ENCODE measurements around the gene ROPN1L. TPM values are rescaled to one million over a fixed set of nuclear protein-coding genes. Genes with fewer than 3 reads are reported as not detected.

Gene ROPN1L
- total RNA-seq, 1 experiment from 2014 or later, result 0.66 TPM

DNA sequence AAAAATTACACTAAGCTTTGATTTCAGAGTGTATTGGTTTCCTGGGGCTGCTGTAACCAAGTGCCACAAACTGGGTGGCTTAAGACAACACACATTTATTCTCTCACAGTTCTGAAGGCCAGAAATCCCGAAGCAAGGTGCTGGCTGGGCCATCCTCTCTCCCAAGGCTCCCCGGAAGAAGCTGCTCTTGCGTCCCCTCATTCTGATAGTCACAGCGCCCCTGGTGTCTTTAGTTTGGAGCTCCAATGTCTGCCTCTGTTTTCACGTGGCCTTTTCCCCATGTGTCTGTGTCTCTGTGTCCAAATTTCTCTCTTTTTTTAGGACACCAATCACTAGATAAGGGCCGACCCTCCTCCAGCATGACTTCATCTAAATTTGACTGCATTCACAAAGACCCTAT, 56.7 kb downstream of the ROPN1L start:
- intact Hi-C loops (cut with micrococcal nuclease), result no loop called here
- POLR2A ChIA-PET, result interaction anchor here (2.5 kb wide), 1 partner anchor 9 kb away, joined by 5 read pairs; no protein-coding TSS in a partner anchor
- DNase-seq (ENCODE audit: low read depth, low spot score) (no peak), ATAC-seq (peak; percentile 71)
- H3K4me3 ChIP-seq (replicated peaks in 1 of 2; ENCODE audit: low read depth in 1 of 2, low read length in 2 of 2), result no peak overlapping the region
- no peak overlapping the region for H3K4me2 ChIP-seq (ENCODE audit: low read length)
- H3K9ac ChIP-seq (ENCODE audit: low read length), result no peak overlapping the region
- TF ChIP-seq, protein P1, sequence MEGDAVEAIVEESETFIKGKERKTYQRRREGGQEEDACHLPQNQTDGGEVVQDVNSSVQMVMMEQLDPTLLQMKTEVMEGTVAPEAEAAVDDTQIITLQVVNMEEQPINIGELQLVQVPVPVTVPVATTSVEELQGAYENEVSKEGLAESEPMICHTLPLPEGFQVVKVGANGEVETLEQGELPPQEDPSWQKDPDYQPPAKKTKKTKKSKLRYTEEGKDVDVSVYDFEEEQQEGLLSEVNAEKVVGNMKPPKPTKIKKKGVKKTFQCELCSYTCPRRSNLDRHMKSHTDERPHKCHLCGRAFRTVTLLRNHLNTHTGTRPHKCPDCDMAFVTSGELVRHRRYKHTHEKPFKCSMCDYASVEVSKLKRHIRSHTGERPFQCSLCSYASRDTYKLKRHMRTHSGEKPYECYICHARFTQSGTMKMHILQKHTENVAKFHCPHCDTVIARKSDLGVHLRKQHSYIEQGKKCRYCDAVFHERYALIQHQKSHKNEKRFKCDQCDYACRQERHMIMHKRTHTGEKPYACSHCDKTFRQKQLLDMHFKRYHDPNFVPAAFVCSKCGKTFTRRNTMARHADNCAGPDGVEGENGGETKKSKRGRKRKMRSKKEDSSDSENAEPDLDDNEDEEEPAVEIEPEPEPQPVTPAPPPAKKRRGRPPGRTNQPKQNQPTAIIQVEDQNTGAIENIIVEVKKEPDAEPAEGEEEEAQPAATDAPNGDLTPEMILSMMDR (IDR thresholded peaks at IDR 0.05 in 2 of 3, conservative IDR thresholded peaks at IDR 0.05 in 1 of 3; ENCODE audit: borderline replicate concordance in 1 of 3, insufficient read depth in 1 of 3, low read depth in 2 of 3, low read length in 2 of 3), result peak in 2 of 3 experiments; percentile 34 to 37; a peak in 3 of 6 replicates
- TF ChIP-seq SIN3A (IDR thresholded peaks at IDR 0.05; ENCODE audit: low read depth), result no peak
- BruUV-seq (replicated peaks), result no TSS peak
- H3K9me2 ChIP-seq (ENCODE audit: insufficient read depth), result no peaks in the 10 kb centered on the region
- H3K36me3 ChIP-seq (ENCODE audit: control insufficient read depth in 1 of 2, insufficient read depth in 2 of 2, low read length in 2 of 2), result no peaks in the 10 kb centered on the region
- H3K79me2 ChIP-seq (ENCODE audit: insufficient read depth, low read length), result no peaks in the 10 kb centered on the region
- H3K27me3 ChIP-seq (ENCODE audit: insufficient read depth, low read length), result no peaks in the 10 kb centered on the region
- H2AFZ ChIP-seq (ENCODE audit: low read depth, low read length, poor library complexity, severe bottlenecking), result no peak overlapping the region
- no peak overlapping the region for H3K27ac ChIP-seq (ENCODE audit: low read depth, low read length)
- peaks cover 0 to 14% of the 10 kb centered on the region in 2 experiments; a peak in 2 of 4 replicates for H3K4me1 ChIP-seq (ENCODE audit: control insufficient read depth in 1 of 2, insufficient read depth in 2 of 2, low read length in 2 of 2)
- H4K20me1 ChIP-seq (ENCODE audit: insufficient read depth), result no peaks in the 10 kb centered on the region
- RAD21 ChIA-PET (ENCODE audit: low non-redundant PET in 1 of 2, low total read pairs in 2 of 2, uncharacterized antibody in 2 of 2, unreplicated experiment in 2 of 2), result no interaction called here
- CTCF ChIA-PET, result interaction anchor here (1.2 kb wide), 1 partner anchor 9 kb away, joined by 7 read pairs; no protein-coding TSS in a partner anchor
- H3K9me3 ChIP-seq (ENCODE audit: control insufficient read depth in 1 of 2, insufficient read depth in 1 of 2, low read depth in 1 of 2, low read length in 2 of 2), result no peaks in the 10 kb centered on the region

DNA sequence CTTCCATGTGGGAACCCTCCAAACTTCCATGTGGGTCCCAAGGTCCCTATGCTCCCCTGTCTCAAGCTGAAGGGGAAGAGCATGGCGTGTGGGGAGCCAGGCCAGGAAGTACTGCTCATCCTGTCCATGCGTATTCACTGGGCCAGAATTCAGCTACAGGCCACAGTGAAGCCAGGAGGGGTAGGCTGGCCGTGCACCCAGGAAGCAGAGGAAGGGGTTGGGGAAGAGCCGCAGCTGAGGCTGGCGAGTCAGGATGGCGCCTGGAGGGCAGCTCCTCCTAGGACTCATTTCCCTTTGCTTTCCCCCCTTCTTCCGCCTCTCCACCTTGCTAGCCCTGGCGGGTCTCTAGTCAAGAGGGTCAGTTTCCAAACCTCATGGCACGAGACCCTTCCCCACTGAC, 57.4 kb downstream of the ROPN1L start:
- no peak overlapping the region for H3K27ac ChIP-seq (ENCODE audit: low read depth, low read length)
- POLR2A ChIA-PET, result interaction anchor here (2.5 kb wide), 1 partner anchor 10 kb away, joined by 5 read pairs; no protein-coding TSS in a partner anchor
- H3K27me3 ChIP-seq (ENCODE audit: insufficient read depth, low read length), result no peaks in the 10 kb centered on the region
- intact Hi-C loops (cut with micrococcal nuclease), result no loop called here
- no TSS peak for BruUV-seq (replicated peaks)
- H3K4me3 ChIP-seq (replicated peaks in 1 of 2; ENCODE audit: low read depth in 1 of 2, low read length in 2 of 2), result no peak overlapping the region
- no peaks in the 10 kb centered on the region for H3K9me2 ChIP-seq (ENCODE audit: insufficient read depth)
- H3K9ac ChIP-seq (ENCODE audit: low read length), result no peak overlapping the region
- no peak overlapping the region for H3K4me2 ChIP-seq (ENCODE audit: low read length)
- H3K36me3 ChIP-seq (ENCODE audit: control insufficient read depth in 1 of 2, insufficient read depth in 2 of 2, low read length in 2 of 2), result no peaks in the 10 kb centered on the region
- no peak for ATAC-seq
- DNase-seq (ENCODE audit: low read depth, low spot score), result no peak
- RAD21 ChIA-PET (ENCODE audit: low non-redundant PET in 1 of 2, low total read pairs in 2 of 2, uncharacterized antibody in 2 of 2, unreplicated experiment in 2 of 2), result no interaction called here
- H3K79me2 ChIP-seq (ENCODE audit: insufficient read depth, low read length), result no peaks in the 10 kb centered on the region
- H2AFZ ChIP-seq (ENCODE audit: low read depth, low read length, poor library complexity, severe bottlenecking), result no peak overlapping the region
- no peaks in the 10 kb centered on the region for H3K9me3 ChIP-seq (ENCODE audit: control insufficient read depth in 1 of 2, insufficient read depth in 1 of 2, low read depth in 1 of 2, low read length in 2 of 2)
- CTCF ChIA-PET, result no interaction called here
- no peaks in the 10 kb centered on the region for H4K20me1 ChIP-seq (ENCODE audit: insufficient read depth)
- H3K4me1 ChIP-seq (ENCODE audit: control insufficient read depth in 1 of 2, insufficient read depth in 2 of 2, low read length in 2 of 2), result peaks cover under 1 to 17% of the 10 kb centered on the region in 2 experiments; a peak in 3 of 4 replicates
- TF ChIP-seq EZH2 (IDR thresholded peaks at IDR 0.05), result no peak
- TF ChIP-seq JUND (IDR thresholded peaks at IDR 0.05), result no peak
- TF ChIP-seq, protein P1 (IDR thresholded peaks at IDR 0.05 in 2 of 3, conservative IDR thresholded peaks at IDR 0.05 in 1 of 3; ENCODE audit: borderline replicate concordance in 1 of 3, insufficient read depth in 1 of 3, low read depth in 2 of 3, low read length in 2 of 3), result no peak
- no peak for TF ChIP-seq SIN3A (IDR thresholded peaks at IDR 0.05; ENCODE audit: low read depth)
- TF ChIP-seq, protein P2, sequence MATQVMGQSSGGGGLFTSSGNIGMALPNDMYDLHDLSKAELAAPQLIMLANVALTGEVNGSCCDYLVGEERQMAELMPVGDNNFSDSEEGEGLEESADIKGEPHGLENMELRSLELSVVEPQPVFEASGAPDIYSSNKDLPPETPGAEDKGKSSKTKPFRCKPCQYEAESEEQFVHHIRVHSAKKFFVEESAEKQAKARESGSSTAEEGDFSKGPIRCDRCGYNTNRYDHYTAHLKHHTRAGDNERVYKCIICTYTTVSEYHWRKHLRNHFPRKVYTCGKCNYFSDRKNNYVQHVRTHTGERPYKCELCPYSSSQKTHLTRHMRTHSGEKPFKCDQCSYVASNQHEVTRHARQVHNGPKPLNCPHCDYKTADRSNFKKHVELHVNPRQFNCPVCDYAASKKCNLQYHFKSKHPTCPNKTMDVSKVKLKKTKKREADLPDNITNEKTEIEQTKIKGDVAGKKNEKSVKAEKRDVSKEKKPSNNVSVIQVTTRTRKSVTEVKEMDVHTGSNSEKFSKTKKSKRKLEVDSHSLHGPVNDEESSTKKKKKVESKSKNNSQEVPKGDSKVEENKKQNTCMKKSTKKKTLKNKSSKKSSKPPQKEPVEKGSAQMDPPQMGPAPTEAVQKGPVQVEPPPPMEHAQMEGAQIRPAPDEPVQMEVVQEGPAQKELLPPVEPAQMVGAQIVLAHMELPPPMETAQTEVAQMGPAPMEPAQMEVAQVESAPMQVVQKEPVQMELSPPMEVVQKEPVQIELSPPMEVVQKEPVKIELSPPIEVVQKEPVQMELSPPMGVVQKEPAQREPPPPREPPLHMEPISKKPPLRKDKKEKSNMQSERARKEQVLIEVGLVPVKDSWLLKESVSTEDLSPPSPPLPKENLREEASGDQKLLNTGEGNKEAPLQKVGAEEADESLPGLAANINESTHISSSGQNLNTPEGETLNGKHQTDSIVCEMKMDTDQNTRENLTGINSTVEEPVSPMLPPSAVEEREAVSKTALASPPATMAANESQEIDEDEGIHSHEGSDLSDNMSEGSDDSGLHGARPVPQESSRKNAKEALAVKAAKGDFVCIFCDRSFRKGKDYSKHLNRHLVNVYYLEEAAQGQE (IDR thresholded peaks at IDR 0.05; ENCODE audit: low read depth), result no peak
- TF ChIP-seq ELF1 (IDR thresholded peaks at IDR 0.05; ENCODE audit: borderline replicate concordance, low read depth), result no peak
- no peak for TF ChIP-seq POLR2AphosphoS5 (IDR thresholded peaks at IDR 0.05; ENCODE audit: low read depth, low read length)
- TF ChIP-seq CBX3 (IDR thresholded peaks at IDR 0.05; ENCODE audit: low read depth), result no peak
- no peak for TF ChIP-seq YY1 (IDR thresholded peaks at IDR 0.05; ENCODE audit: extremely low read depth, insufficient replicate concordance, low read depth, low read length)
- TF ChIP-seq EGR1 (IDR thresholded peaks at IDR 0.05; ENCODE audit: low read depth), result no peak
- TF ChIP-seq SP1 (IDR thresholded peaks at IDR 0.05; ENCODE audit: low read depth), result no peak
- no peak for TF ChIP-seq ZNF274 (IDR thresholded peaks at IDR 0.05; ENCODE audit: low read depth, low read length)

Data from HCT116 (cell line).